WTC11 (cell line): Measurements from ENCODE around the gene CHTF18. TPM values are rescaled to one million over a fixed set of nuclear protein-coding genes. Genes with fewer than 3 reads are reported as not detected.

Experiments used
- ATF3 ChIP-seq: sonication (generic); formaldehyde crosslinking; conservative IDR thresholded peaks from 2 replicates; pipeline ENCODE4 v1.8.1; 2022; ENCODE audit warnings: mild to moderate bottlenecking, missing genetic modification reagents
- CBFB ChIP-seq: sonication (generic); formaldehyde crosslinking; IDR thresholded peaks from 2 replicates; pipeline ENCODE4 v1.8.1; 2022; ENCODE audit warnings: mild to moderate bottlenecking, low read depth, missing genetic modification reagents
- CREB1 ChIP-seq: sonication (generic); formaldehyde crosslinking; IDR thresholded peaks from 2 replicates; pipeline ENCODE4 v1.8.0; 2023; ENCODE audit warnings: mild to moderate bottlenecking, missing genetic modification reagents
- CREM ChIP-seq: sonication (generic); formaldehyde crosslinking; IDR thresholded peaks from 2 replicates; pipeline ENCODE4 v1.8.1; 2022; ENCODE audit warnings: mild to moderate bottlenecking, missing genetic modification reagents, moderate library complexity
- E2F4 ChIP-seq: sonication (generic); formaldehyde crosslinking; IDR thresholded peaks from 2 replicates; pipeline ENCODE4 v1.8.1; 2022; ENCODE audit warnings: low read depth, mild to moderate bottlenecking, moderate library complexity, missing genetic modification reagents, borderline replicate concordance
- ERG ChIP-seq: fragments of 250-450 bp; sonication (Bioruptor Pico); IDR thresholded peaks from 2 replicates; pipeline ENCODE4 v1.8.0; 2021; ENCODE audit warnings: mild to moderate bottlenecking
- FOXJ3 ChIP-seq: sonication (generic); formaldehyde crosslinking; IDR thresholded peaks from 2 replicates; pipeline ENCODE4 v1.9.0; 2021; ENCODE audit warnings: missing genetic modification reagents, mild to moderate bottlenecking, borderline replicate concordance
- GABPB1 ChIP-seq: sonication (generic); formaldehyde crosslinking; IDR thresholded peaks from 2 replicates; pipeline ENCODE4 v1.8.1; 2023; ENCODE audit warnings: mild to moderate bottlenecking, missing genetic modification reagents
- GRHL2 ChIP-seq: fragments of 250-450 bp; sonication (Bioruptor Pico); IDR thresholded peaks from 2 replicates; pipeline ENCODE4 v1.8.0; 2022; ENCODE audit warnings: mild to moderate bottlenecking, moderate library complexity; ENCODE audit not compliant: insufficient replicate concordance, severe bottlenecking
- IRF2 ChIP-seq: sonication (generic); formaldehyde crosslinking; IDR thresholded peaks from 2 replicates; pipeline ENCODE4 v1.8.0; 2022; ENCODE audit warnings: low read depth, missing genetic modification reagents, borderline replicate concordance
- KAT7 ChIP-seq: sonication (generic); formaldehyde crosslinking; IDR thresholded peaks from 2 replicates; pipeline ENCODE4 v1.8.1; 2023; ENCODE audit warnings: missing genetic modification reagents, mild to moderate bottlenecking, borderline replicate concordance
- NFATC4 ChIP-seq: fragments of 250-450 bp; sonication (Bioruptor Pico); IDR thresholded peaks from 2 replicates; pipeline ENCODE4 v1.9.0; 2021; ENCODE audit warnings: mild to moderate bottlenecking
- NFE2L1 ChIP-seq: sonication (generic); formaldehyde crosslinking; IDR thresholded peaks from 2 replicates; pipeline ENCODE4 v1.8.1; 2023; ENCODE audit warnings: missing genetic modification reagents
- NFYB ChIP-seq: sonication (generic); formaldehyde crosslinking; conservative IDR thresholded peaks from 2 replicates; pipeline ENCODE4 v1.8.0; 2022; ENCODE audit warnings: low read depth, missing genetic modification reagents
- NR2C2 ChIP-seq: sonication (generic); formaldehyde crosslinking; IDR thresholded peaks from 2 replicates; pipeline ENCODE4 v1.8.0; 2022; ENCODE audit warnings: mild to moderate bottlenecking, missing genetic modification reagents
- OVOL2 ChIP-seq: fragments of 250-450 bp; sonication (Bioruptor Pico); IDR thresholded peaks from 2 replicates; pipeline ENCODE4 v1.9.0; 2021; ENCODE audit warnings: mild to moderate bottlenecking, borderline replicate concordance
- PRRX2 ChIP-seq: fragments of 250-450 bp; sonication (Bioruptor Pico); IDR thresholded peaks from 2 replicates; pipeline ENCODE4 v1.8.0; 2021; ENCODE audit warnings: mild to moderate bottlenecking
- SMAD3 ChIP-seq: sonication (generic); formaldehyde crosslinking; IDR thresholded peaks from 2 replicates; pipeline ENCODE4 v1.8.0; 2022; ENCODE audit warnings: missing genetic modification reagents, mild to moderate bottlenecking, borderline replicate concordance
- SP1 ChIP-seq: sonication (generic); formaldehyde crosslinking; conservative IDR thresholded peaks from 2 replicates; pipeline ENCODE4 v1.8.1; 2022; ENCODE audit warnings: missing genetic modification reagents
- TEAD4 ChIP-seq: sonication (generic); formaldehyde crosslinking; IDR thresholded peaks from 2 replicates; pipeline ENCODE4 v1.8.0; 2022; ENCODE audit warnings: mild to moderate bottlenecking, missing genetic modification reagents
- TP53 ChIP-seq: sonication (generic); formaldehyde crosslinking; IDR thresholded peaks from 2 replicates; pipeline ENCODE4 v1.8.1; 2023; ENCODE audit warnings: mild to moderate bottlenecking, missing genetic modification reagents
- USF1 ChIP-seq: sonication (generic); formaldehyde crosslinking; IDR thresholded peaks from 2 replicates; pipeline ENCODE4 v1.8.0; 2022; ENCODE audit warnings: mild to moderate bottlenecking, missing genetic modification reagents
- ZMAT4 ChIP-seq: fragments of 250-450 bp; sonication (Bioruptor Pico); IDR thresholded peaks from 2 replicates; pipeline ENCODE4 v1.9.0; 2021; ENCODE audit warnings: mild to moderate bottlenecking
- ZNF263 ChIP-seq: sonication (generic); formaldehyde crosslinking; IDR thresholded peaks from 2 replicates; pipeline ENCODE4 v1.8.1; 2022; ENCODE audit warnings: low read depth, mild to moderate bottlenecking, moderate library complexity, missing genetic modification reagents
- ZNF396 ChIP-seq: fragments of 250-450 bp; sonication (Bioruptor Pico); IDR thresholded peaks from 2 replicates; pipeline ENCODE4 v1.8.0; 2021; ENCODE audit warnings: mild to moderate bottlenecking, moderate library complexity, borderline replicate concordance
- ZNF416 ChIP-seq: fragments of 250-450 bp; sonication (Bioruptor Pico); IDR thresholded peaks from 2 replicates; pipeline ENCODE4 v1.9.0; 2021; ENCODE audit warnings: mild to moderate bottlenecking, inconsistent platforms
- total RNA-seq: library from RNA; stranded (reverse); gene quantifications from 3 replicates; pipeline ENCODE4 v1.2.3, GENCODE V29; 2021
- TF ChIP-seq, protein P1 (sequence below): sonication (generic); formaldehyde crosslinking; conservative IDR thresholded peaks from 2 replicates; pipeline ENCODE4 v1.8.1; 2023; ENCODE audit warnings: mild to moderate bottlenecking, low read depth, missing genetic modification reagents, moderate library complexity
- TF ChIP-seq, protein P2 (sequence below): sonication (generic); formaldehyde crosslinking; IDR thresholded peaks from 2 replicates; pipeline ENCODE4 v1.8.0; 2022; ENCODE audit warnings: mild to moderate bottlenecking, missing genetic modification reagents
- TF ChIP-seq, protein P3 (sequence below): sonication (generic); formaldehyde crosslinking; IDR thresholded peaks from 2 replicates; pipeline ENCODE4 v1.8.1; 2023; ENCODE audit warnings: mild to moderate bottlenecking, moderate library complexity, missing genetic modification reagents

Gene CHTF18
- total RNA-seq, 1 experiment from 2014 or later: 183 TPM

GRCh38 chr16:785563-786535 is 2.6 kb upstream of the CHTF18 start (continued):
- TF ChIP-seq, protein P1, sequence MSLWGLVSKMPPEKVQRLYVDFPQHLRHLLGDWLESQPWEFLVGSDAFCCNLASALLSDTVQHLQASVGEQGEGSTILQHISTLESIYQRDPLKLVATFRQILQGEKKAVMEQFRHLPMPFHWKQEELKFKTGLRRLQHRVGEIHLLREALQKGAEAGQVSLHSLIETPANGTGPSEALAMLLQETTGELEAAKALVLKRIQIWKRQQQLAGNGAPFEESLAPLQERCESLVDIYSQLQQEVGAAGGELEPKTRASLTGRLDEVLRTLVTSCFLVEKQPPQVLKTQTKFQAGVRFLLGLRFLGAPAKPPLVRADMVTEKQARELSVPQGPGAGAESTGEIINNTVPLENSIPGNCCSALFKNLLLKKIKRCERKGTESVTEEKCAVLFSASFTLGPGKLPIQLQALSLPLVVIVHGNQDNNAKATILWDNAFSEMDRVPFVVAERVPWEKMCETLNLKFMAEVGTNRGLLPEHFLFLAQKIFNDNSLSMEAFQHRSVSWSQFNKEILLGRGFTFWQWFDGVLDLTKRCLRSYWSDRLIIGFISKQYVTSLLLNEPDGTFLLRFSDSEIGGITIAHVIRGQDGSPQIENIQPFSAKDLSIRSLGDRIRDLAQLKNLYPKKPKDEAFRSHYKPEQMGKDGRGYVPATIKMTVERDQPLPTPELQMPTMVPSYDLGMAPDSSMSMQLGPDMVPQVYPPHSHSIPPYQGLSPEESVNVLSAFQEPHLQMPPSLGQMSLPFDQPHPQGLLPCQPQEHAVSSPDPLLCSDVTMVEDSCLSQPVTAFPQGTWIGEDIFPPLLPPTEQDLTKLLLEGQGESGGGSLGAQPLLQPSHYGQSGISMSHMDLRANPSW (CRISPR knock-in tag): no peak
- TF ChIP-seq GRHL2 (CRISPR knock-in tag) (no peak), ZMAT4 (CRISPR knock-in tag) (no peak), NFATC4 (CRISPR knock-in tag) (no peak), SMAD3 (CRISPR knock-in tag) (no peak), TEAD4 (CRISPR knock-in tag) (no peak), SP1 (CRISPR knock-in tag) (0 out of 2 replicates have a peak, but pooled peaks have one; percentile 18), CREB1 (no peak), USF1 (CRISPR knock-in tag) (no peak; the same call in 1 of the 2 replicates), OVOL2 (CRISPR knock-in tag) (no peak), GABPB1 (CRISPR knock-in tag) (no peak), E2F4 (CRISPR knock-in tag) (no peak), ZNF396 (CRISPR knock-in tag) (no peak), IRF2 (CRISPR knock-in tag) (no peak), ZNF416 (CRISPR knock-in tag) (no peak), CREM (CRISPR knock-in tag) (no peak; the same call in 1 of the 2 replicates), CBFB (CRISPR knock-in tag) (0 out of 2 replicates have a peak, but pooled peaks have one; percentile 84), NFE2L1 (CRISPR knock-in tag) (no peak), PRRX2 (CRISPR knock-in tag) (no peak), FOXJ3 (CRISPR knock-in tag) (no peak), KAT7 (CRISPR knock-in tag) (no peak), ATF3 (CRISPR knock-in tag) (no peak), ERG (CRISPR knock-in tag) (no peak), NFYB (CRISPR knock-in tag) (no peak), ZNF263 (no peak), NR2C2 (no peak), TP53 (CRISPR knock-in tag) (0 out of 2 replicates have a peak, but pooled peaks have one; percentile 51)
- TF ChIP-seq, protein P2, sequence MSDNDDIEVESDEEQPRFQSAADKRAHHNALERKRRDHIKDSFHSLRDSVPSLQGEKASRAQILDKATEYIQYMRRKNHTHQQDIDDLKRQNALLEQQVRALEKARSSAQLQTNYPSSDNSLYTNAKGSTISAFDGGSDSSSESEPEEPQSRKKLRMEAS (CRISPR knock-in tag): no peak; the same call in 1 of the 2 replicates
- TF ChIP-seq, protein P3, sequence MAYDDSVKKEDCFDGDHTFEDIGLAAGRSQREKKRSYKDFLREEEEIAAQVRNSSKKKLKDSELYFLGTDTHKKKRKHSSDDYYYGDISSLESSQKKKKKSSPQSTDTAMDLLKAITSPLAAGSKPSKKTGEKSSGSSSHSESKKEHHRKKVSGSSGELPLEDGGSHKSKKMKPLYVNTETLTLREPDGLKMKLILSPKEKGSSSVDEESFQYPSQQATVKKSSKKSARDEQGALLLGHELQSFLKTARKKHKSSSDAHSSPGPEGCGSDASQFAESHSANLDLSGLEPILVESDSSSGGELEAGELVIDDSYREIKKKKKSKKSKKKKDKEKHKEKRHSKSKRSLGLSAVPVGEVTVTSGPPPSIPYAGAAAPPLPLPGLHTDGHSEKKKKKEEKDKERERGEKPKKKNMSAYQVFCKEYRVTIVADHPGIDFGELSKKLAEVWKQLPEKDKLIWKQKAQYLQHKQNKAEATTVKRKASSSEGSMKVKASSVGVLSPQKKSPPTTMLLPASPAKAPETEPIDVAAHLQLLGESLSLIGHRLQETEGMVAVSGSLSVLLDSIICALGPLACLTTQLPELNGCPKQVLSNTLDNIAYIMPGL: peak; percentile 61; the same call in 1 of the 2 replicates
